Spleen (tissue), 7 donors: Measurements from ENCODE around the gene FAM222A.

Experiments
- CTCF ChIP-seq, 11 experiments: fragments of 200-600 bp in 7 of 11; fragments of 450-650 bp in 4 of 11; sonication (generic) in 4 of 11; IDR thresholded peaks in 8 of 11; conservative IDR thresholded peaks in 3 of 11; 1 replicate in 7 of 11; 2 replicates in 4 of 11; pipeline versions ENCODE4 v1.4.0 to v1.8.0; 2016 to 2021; ENCODE audit warnings: antibody characterized with exemption in 11 of 11, inconsistent platforms in 4 of 11, mild to moderate bottlenecking in 1 of 11
- POLR2AphosphoS5 ChIP-seq, 3 donors: sonication (generic); formaldehyde crosslinking; IDR thresholded peaks; one replicate each; pipeline ENCODE4 v1.5.1; 2017; ENCODE audit warnings: antibody characterized with exemption in 3 of 3
- donor health status: DM: no; HTN: no; CAD: no; lungs with moderate emphysema.
- donor health status: DM: no; HTN: no; CAD: no.
- donor health status: DM: no; HTN: no; CAD: no.

- TF ChIP-seq CTCF (IDR thresholded peaks at IDR 0.05 in 8 of 11, conservative IDR thresholded peaks at IDR 0.05 in 3 of 11): peak in 1 of 11 experiments; percentile 21
- no peak for TF ChIP-seq POLR2AphosphoS5 (IDR thresholded peaks at IDR 0.05)
Measured at GRCh38 chr12:109719123-109720022, 5.7 kb downstream of the FAM222A start.
